CD14-positive monocyte (primary cell): ENCODE data around the gene ZDBF2. TPM values are rescaled to one million over a fixed set of nuclear protein-coding genes. Genes with fewer than 3 reads are reported as not detected.
A peak's percentile ranks its signal among the peaks of the same experiment; 100 is the strongest.

Experiments
- DNase-seq, 3 donors: peaks; one replicate each; pipeline ENCODE4 v3.0.0-alpha.2; 2011 to 2022
- H2AFZ ChIP-seq: 2 replicates; pipeline ENCODE4 v1.6.0; 2012; ENCODE audit warnings: mild to moderate bottlenecking, low read depth, low read length, inconsistent platforms; ENCODE audit not compliant: insufficient read depth, poor library complexity, severe bottlenecking
- H3K27ac ChIP-seq, 2 donors: 1 replicate in 1 of 2; 2 replicates in 1 of 2; pipeline ENCODE4 v1.5.1; 2012 to 2013; ENCODE audit warnings: low read length in 2 of 2, control low read depth in 1 of 2, inconsistent platforms in 1 of 2, low read depth in 1 of 2, mild to moderate bottlenecking in 1 of 2
- H3K27me3 ChIP-seq, 2 donors: one replicate each; pipeline versions ENCODE4 v1.6.0 to v1.6.1; 2011 to 2013; ENCODE audit warnings: low read length in 2 of 2; ENCODE audit not compliant: control insufficient read depth in 2 of 2, insufficient read depth in 2 of 2
- H3K36me3 ChIP-seq, 2 donors: replicated peaks in 1 of 2; 1 replicate in 1 of 2; 2 replicates in 1 of 2; pipeline versions ENCODE4 v1.5.1 to v1.6.1; 2012 to 2013; ENCODE audit warnings: low read length in 2 of 2, control low read depth in 1 of 2, inconsistent platforms in 1 of 2, mild to moderate bottlenecking in 1 of 2; ENCODE audit not compliant: insufficient read depth in 2 of 2, control insufficient read depth in 1 of 2
- H3K4me1 ChIP-seq, 2 donors: 1 replicate in 1 of 2; 2 replicates in 1 of 2; pipeline versions ENCODE4 v1.5.1 to v1.6.1; 2012 to 2013; ENCODE audit warnings: low read length in 2 of 2, control low read depth in 1 of 2, inconsistent platforms in 1 of 2, mild to moderate bottlenecking in 1 of 2, moderate library complexity in 1 of 2; ENCODE audit not compliant: insufficient read depth in 2 of 2, control insufficient read depth in 1 of 2
- H3K4me2 ChIP-seq: replicated peaks from 2 replicates; pipeline ENCODE3; 2012; ENCODE audit warnings: low read length, moderate library complexity, mild to moderate bottlenecking; ENCODE audit not compliant: poor library complexity, severe bottlenecking; ENCODE audit errors: extremely low read depth
- H3K4me3 ChIP-seq, 3 experiments: fragments of 200-600 bp in 1 of 3; sonication (generic) in 1 of 3; replicated peaks in 1 of 3; 1 replicate in 2 of 3; 2 replicates in 1 of 3; pipeline ENCODE4 v1.5.1; 2011 to 2013; ENCODE audit warnings: low read length in 3 of 3, mild to moderate bottlenecking in 3 of 3, control low read depth in 2 of 3, low read depth in 2 of 3, inconsistent platforms in 1 of 3, moderate library complexity in 1 of 3
- H3K79me2 ChIP-seq: 2 replicates; pipeline ENCODE4 v1.6.0; 2012; ENCODE audit warnings: mild to moderate bottlenecking, control low read depth, inconsistent platforms, low read length, moderate library complexity; ENCODE audit not compliant: insufficient read depth
- H3K9ac ChIP-seq: 2 replicates; pipeline ENCODE4 v1.6.0; 2017; ENCODE audit warnings: low read length, mild to moderate bottlenecking; ENCODE audit not compliant: insufficient read depth, poor library complexity, severe bottlenecking
- H3K9me3 ChIP-seq, 2 donors: replicated peaks in 1 of 2; 1 replicate in 1 of 2; 2 replicates in 1 of 2; pipeline versions ENCODE4 v1.5.1 to v1.6.1; 2012 to 2013; ENCODE audit warnings: low read length in 2 of 2, control low read depth in 1 of 2; ENCODE audit not compliant: control insufficient read depth in 1 of 2, insufficient read depth in 1 of 2
- H4K20me1 ChIP-seq: 2 replicates; pipeline ENCODE4 v1.6.0; 2012; ENCODE audit warnings: mild to moderate bottlenecking, low read length, control low read depth, moderate library complexity; ENCODE audit not compliant: insufficient read depth
- H3K27ac Mint-ChIP-seq, 7 donors: one replicate each; pipeline ENCODE4 v1.8.0; 2020; ENCODE audit warnings: mild to moderate bottlenecking in 7 of 7, mixed read lengths in 7 of 7, moderate library complexity in 6 of 7, inconsistent platforms in 2 of 7
- H3K27me3 Mint-ChIP-seq, 3 donors: one replicate each; pipeline ENCODE4 v1.8.0; 2021 to 2022; ENCODE audit warnings: low read depth in 3 of 3, mild to moderate bottlenecking in 3 of 3, mixed read lengths in 3 of 3, moderate library complexity in 3 of 3, inconsistent platforms in 1 of 3
- H3K36me3 Mint-ChIP-seq, 2 donors: one replicate each; pipeline ENCODE4 v1.8.0; 2020; ENCODE audit warnings: mixed read lengths in 2 of 2, inconsistent platforms in 1 of 2, mild to moderate bottlenecking in 1 of 2
- H3K4me1 Mint-ChIP-seq: one replicate; pipeline ENCODE4 v1.8.0; 2020; ENCODE audit warnings: mild to moderate bottlenecking, mixed read lengths
- H3K4me3 Mint-ChIP-seq, 2 donors: one replicate each; pipeline ENCODE4 v1.8.0; 2020; ENCODE audit warnings: mild to moderate bottlenecking in 2 of 2, mixed read lengths in 2 of 2, moderate library complexity in 1 of 2
- H3K9me3 Mint-ChIP-seq, 7 donors: one replicate each; pipeline ENCODE4 v1.8.0; 2020 to 2022; ENCODE audit warnings: mixed read lengths in 7 of 7, mild to moderate bottlenecking in 6 of 7, moderate library complexity in 6 of 7, inconsistent platforms in 2 of 7
- CTCF ChIP-seq: fragments of 200-600 bp; IDR thresholded peaks from one replicate; pipeline ENCODE4 v1.8.0; 2022; ENCODE audit warnings: antibody characterized with exemption, mild to moderate bottlenecking
- WGBS: methylation state at CpG from one replicate; pipeline ENCODE4 v1.1.5; 2013; ENCODE audit warnings: missing lambda C conversion rate; ENCODE audit not compliant: insufficient coverage; 5-methylcytosine and 5-hydroxymethylcytosine counted together
- intact Hi-C, 2 donors: fragments of 100-400 bp; cut with micrococcal nuclease; formaldehyde crosslinking; loops; one replicate each; pipeline versions ENCODE4 v1.15.0 to v1.15.1; 2023
- polyA plus RNA-seq, 3 donors: library from polyadenylated mRNA; depleted of rRNA in 1 of 3; unstranded in 2 of 3; stranded (reverse) in 1 of 3; fragments of 300-500 nt in 2 of 3; fragments of >200 nt in 1 of 3; fragmentation: Illumina TruSeq in 2 of 3; gene quantifications; 1 replicate in 2 of 3; 2 replicates in 1 of 3; pipeline ENCODE4 v1.2.3, GENCODE V29; 2012 to 2021

The ZDBF2 gene
- polyA plus RNA-seq, 3 donors, result 0.16 to 0.18 TPM; not detected in 1

DNA sequence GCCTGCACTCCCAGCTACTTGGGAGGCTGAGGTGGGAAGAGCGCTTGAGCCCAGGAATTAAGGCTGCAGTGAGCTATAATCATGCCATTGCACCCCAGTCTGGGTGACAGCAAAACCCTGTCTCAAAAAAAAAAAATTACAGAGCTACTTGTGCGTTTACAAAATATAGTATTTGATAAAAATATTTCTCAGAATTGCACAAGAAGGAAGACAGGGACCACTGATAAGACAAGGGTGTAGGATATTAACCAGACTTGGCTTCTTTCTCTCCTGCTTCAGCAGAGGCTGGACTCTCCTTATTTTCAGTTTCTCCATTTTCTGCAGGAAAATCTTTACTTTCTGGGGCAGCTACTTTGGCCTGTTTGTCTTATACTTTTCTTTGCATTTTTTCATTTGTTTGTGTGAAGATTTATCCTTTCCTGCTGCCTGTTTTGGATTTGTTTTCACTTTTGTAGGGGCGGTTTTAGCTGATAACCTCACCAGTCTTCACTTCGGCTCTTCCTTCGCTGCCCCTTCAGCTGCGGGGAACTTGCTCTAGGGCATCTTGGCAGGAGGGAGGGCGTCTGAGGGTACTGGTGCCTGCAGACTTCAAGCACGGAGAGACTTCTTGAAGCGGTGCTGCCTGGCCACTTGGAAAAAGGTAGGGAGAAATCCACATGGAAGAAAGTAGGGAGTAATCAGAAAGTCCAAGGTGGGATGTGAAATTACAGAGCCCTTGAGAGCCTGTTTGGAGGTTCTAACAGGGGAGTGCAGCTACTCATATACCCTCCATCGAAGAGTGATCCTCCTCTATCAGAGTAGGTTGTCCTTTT is 14.9 kb upstream of the ZDBF2 start:
- no peaks in the 10 kb centered on the region for H3K4me1 ChIP-seq
- H3K9ac ChIP-seq, result no peak overlapping the region
- DNase-seq, result no peak
- TF ChIP-seq CTCF, result no peak
- peaks cover 0 to 5% of the 10 kb centered on the region in 2 donors for H3K9me3 ChIP-seq
- H3K4me3 Mint-ChIP-seq, result peak overlapping the region in 1 of 2 donors; percentile 59
- no peaks in the 10 kb centered on the region for H3K36me3 Mint-ChIP-seq
- no peak overlapping the region for H3K27ac Mint-ChIP-seq
- peaks cover 10% of the 10 kb centered on the region for H3K4me1 Mint-ChIP-seq
- no peak overlapping the region for H3K4me3 ChIP-seq
- peaks cover 0 to 28% (median 6%) of the 10 kb centered on the region in 7 donors for H3K9me3 Mint-ChIP-seq
- WGBS, result no CpG with 5 or more reads among the region's 10 CpGs
- no peaks in the 10 kb centered on the region for H3K36me3 ChIP-seq
- H2AFZ ChIP-seq, result no peak overlapping the region
- H3K4me2 ChIP-seq, result no peak overlapping the region
- H3K79me2 ChIP-seq, result no peaks in the 10 kb centered on the region
- H3K27ac ChIP-seq, result no peak overlapping the region
- intact Hi-C loops, result no loop called here
- peaks cover 78 to 99% of the 10 kb centered on the region in 2 donors for H3K27me3 ChIP-seq
- H4K20me1 ChIP-seq, result no peaks in the 10 kb centered on the region
- peaks cover 85 to 99% (median 87%) of the 10 kb centered on the region in 3 donors for H3K27me3 Mint-ChIP-seq

GRCh38 chr2:206260188-206261012 is 14.1 kb upstream of the ZDBF2 start:
- Histone ChIP-seq H2AFZ (no peak overlapping the region), H3K27ac (no peak overlapping the region), H3K4me3 (no peak overlapping the region), H3K36me3 (no peaks in the 10 kb centered on the region), H4K20me1 (no peaks in the 10 kb centered on the region), H3K4me2 (no peak overlapping the region), H3K27me3 (peaks cover 79 to 99% of the 10 kb centered on the region in 2 donors), H3K79me2 (no peaks in the 10 kb centered on the region), H3K9ac (no peak overlapping the region), H3K9me3 (peaks cover 0 to 5% of the 10 kb centered on the region in 2 donors), H3K4me1 (no peaks in the 10 kb centered on the region)
- peak in 1 of 3 donors; percentile 5 for DNase-seq
- H3K4me3 Mint-ChIP-seq, result peak overlapping the region in 1 of 2 donors; percentile 64
- 77% methylated on average over 3 of the region's 7 CpGs for WGBS
- intact Hi-C loops, result no loop called here
- H3K4me1 Mint-ChIP-seq, result peaks cover 10% of the 10 kb centered on the region
- peaks cover 0 to 28% (median 6%) of the 10 kb centered on the region in 7 donors for H3K9me3 Mint-ChIP-seq
- peaks cover 86 to 99% (median 87%) of the 10 kb centered on the region in 3 donors for H3K27me3 Mint-ChIP-seq
- no peaks in the 10 kb centered on the region for H3K36me3 Mint-ChIP-seq
- H3K27ac Mint-ChIP-seq, result no peak overlapping the region
- TF ChIP-seq CTCF, result peak; percentile 27
